Ecto neural progenitor cell (in vitro differentiated cells): Measurements from ENCODE around the gene FBXO38.

Experiments used
- DNase-seq: peaks from one replicate; pipeline ENCODE4 v3.0.0-alpha.2; 2018; ENCODE audit warnings: low spot score

FBXO38 gene

DNA sequence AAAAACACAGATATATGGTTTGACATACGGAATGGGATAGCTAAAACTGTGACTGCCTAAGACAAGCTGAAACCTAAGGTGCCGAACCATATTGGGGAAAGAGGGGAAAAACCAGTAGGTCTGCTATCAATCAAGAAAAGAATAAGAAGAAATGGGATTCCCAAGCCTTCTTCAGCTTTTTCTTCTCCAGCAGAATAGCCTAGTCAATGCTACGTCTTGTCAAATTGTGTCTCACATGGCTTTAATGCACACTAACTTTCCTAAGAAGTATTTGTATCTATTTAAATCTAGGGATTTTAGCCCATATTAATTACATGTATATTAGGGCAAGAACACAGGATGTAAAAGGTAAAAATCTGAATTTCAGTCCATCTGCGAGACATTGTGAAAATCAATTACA is 797 bp upstream of the FBXO38 start:
- no peak for DNase-seq

DNA sequence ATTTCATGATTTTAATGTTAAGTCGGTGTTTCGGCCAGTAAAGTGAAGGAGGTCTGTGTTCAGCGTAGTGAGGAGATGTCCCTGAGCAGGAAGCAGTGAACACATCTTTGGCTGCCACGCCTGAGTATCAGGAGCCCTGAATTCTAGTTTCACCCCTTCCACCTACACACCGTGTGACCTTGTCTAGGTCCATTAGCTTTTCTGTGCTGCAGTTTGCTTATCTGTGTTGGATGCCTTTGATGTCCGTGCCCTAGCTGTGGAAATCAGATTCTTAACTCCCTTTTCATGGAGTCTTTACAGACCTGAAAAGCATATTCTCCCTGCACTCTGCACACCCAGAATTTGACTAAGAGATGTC is 601 bp downstream of the FBXO38 start:
- DNase-seq: no peak

DNA sequence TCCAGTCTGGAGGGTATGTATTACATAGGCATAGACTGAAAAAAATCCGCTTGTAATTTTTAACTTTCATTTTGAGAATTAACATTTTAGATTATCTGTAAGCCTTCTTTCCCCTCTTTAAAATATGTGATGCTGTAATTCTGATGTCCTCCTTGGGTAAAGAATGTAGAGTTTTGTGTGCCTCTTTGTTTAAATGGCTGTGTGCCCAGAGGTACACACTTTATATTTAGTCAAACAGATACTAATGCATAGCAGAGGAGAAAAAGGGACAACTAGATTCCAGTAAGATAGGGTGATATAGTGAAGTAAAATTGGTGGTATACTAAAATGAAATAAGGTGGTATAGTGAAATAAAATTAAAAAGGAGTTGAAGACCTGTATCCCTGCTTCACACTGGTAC is 1.3 kb downstream of the FBXO38 start:
- no peak for DNase-seq

DNA sequence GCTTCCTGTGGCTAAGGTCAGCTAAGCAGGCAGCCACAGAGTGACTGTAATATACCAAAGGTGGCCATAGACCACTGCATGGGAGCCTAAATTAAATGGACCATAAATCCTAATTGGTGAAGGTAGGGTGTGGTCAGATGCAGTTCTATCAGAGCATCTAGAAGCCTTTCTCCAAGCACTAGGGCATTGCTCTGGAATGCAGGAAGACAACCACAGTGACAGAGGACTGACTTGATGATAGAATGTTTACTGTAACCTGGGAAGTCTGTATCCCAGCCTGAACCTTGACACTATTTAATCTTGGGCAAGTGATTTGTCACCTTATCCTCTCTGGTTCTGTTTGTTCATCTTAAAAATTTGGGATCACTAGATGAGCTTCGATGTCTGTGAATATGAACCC is 2.3 kb downstream of the FBXO38 start:
- no peak for DNase-seq

DNA sequence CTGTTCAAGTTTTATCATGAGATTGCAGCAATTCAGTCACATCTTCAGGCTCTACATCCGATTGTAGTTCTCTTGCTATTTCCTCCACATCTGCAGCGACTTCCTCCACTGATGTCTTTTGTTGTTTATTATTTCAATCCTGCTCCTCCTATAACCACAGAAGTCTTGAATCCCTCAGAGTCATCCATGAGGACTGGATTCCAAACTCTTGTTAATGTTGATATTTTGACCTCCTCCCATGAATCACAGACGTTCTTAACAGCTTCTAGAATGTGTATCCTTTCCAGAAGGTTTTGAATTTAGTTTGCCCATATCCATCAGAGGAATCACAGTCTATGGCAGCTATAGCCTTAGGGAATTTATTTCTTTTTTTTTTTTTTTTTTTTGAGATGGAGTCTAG is 3.6 kb downstream of the FBXO38 start:
- no peak for DNase-seq

DNA sequence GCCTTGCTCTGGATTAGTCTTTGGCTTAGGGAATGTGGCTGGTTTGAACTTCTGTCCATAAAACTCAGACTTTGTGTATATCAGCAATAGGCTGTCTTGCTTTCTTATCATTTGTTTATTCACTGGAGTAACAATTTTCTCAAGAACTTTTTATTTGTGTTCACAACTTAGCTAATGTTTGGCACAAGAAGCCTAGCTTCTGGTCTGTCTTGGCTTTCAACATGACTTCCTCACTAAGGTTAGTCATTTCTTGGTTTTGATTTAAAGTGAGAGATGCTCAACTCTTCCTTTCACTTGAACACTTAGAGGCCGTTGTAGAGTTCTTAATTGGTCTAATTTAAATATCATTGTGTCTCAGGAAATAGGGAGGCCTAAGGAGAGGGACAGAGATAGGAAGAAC is 4.9 kb downstream of the FBXO38 start:
- no peak for DNase-seq

DNA sequence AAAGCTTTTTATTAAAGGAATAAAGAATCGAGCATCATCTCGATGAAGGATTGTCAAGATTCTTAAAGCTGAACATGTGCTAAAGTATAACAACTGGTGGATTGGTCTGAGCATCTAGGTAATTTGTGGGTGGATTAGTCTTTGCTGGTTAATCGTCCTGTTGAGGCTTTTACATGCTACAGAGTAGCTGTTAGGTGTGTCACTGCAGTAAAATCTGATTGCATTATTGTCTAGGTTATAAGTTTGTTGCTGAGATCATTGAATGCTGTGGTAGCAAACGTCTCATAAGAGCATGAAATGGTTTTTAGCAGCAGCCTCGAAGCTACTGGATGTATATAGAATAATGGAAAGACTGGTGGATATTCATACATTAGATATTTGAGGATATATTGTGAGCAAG is 7.2 kb downstream of the FBXO38 start:
- no peak for DNase-seq

DNA sequence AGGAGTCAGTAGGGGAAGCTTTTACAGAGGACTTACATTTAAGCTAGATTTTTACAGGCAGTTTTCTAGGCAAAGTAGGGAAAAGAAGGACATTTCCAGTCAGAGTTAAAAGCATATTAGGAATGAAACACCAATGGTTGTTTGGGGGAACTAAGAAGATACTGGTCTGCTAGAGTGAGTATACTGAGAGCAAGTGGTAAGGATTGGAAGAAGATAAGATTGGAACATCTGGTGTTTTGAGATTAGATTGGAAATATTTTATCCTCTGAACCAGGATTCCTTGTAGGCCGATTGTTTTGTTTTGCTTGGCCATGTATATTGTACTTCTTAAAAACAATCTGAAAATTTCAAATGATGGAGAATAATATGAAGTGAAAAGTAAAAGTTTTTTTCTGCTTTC is 7.7 kb downstream of the FBXO38 start:
- DNase-seq: no peak

DNA sequence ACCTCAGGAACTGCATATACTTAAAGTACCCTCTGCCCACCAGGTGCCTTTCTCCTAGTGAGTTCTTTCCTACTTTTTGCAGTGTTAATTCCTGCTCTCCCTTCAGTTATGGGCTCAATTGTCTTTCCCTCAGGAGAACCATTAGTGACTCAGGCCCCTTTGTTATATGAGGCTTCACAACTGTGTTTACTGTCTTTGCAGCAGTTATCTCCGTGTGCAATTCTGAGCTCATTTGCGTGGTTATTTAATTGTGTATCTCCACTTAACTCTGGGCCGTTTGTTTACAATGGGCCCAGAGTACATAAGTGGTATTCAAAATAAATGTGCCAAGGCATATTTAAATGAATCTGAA is 9.6 kb downstream of the FBXO38 start:
- no peak for DNase-seq

DNA sequence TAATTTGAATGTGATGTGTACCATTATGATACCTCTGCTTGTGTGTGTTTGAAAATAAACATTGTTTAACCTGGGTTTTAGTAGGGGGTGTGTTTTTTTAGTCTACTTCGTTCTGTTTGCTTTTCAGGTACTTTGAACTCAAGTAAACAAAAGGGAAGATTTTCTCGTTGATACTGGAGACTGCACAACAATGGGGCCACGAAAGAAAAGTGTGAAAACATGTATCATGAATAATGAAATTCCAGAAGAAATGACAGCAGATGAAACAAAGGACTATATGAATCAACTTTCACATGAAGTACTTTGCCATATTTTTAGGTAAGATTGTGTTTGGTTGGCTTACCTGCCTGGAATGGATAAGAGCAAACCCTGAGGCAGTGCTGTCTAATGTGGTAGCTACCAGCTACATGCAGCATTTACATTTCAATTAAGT is 10.8 kb downstream of the FBXO38 start:
- no peak for DNase-seq

DNA sequence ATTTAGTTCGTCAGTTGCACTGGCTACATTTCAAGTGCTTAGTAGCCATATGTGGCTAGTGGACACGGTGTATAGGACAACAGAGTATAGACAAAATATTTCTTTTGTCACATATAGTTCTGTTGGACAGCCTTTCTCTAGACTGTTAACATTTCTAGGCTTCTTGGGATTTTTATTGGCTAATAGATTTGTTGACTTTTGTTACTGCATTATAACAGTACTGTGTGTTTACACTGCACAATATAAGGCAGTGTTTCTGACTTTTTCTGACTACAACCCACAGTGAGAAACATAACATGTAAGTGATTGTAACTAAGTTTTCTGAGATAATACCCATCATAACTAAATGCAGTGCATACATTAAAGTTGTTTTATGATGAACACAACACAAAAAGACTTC is 11.3 kb downstream of the FBXO38 start:
- no peak for DNase-seq

DNA sequence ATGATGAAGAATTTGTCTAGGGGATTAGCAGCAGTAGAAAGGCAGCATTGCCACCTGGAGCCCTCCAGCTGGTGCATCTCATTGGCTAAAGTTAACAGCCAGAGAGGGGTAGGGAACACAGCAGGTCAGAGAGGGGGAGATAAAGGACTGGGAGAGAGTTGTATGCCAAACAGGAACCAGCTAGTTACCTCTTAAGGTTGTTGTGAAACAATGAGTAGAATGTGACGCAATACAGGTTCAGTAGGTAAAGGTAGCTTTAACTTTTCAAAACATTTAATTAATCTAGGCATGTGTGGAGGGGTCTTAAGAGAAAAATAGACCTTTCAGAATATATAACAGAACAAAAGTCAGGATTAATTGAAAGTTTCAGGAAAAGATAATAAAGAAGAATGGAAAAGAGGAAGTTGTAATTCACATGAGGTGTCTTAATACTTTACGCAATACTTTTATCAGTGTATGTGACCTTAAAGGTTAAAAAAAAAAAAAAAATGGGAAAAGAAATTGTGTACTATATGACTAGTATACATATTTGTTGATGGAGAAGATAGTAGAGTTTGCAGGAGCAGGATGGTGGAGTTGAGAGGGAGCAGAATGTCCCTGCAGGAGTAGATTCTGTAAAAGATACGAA is 14.3 kb downstream of the FBXO38 start:
- no peak for DNase-seq

DNA sequence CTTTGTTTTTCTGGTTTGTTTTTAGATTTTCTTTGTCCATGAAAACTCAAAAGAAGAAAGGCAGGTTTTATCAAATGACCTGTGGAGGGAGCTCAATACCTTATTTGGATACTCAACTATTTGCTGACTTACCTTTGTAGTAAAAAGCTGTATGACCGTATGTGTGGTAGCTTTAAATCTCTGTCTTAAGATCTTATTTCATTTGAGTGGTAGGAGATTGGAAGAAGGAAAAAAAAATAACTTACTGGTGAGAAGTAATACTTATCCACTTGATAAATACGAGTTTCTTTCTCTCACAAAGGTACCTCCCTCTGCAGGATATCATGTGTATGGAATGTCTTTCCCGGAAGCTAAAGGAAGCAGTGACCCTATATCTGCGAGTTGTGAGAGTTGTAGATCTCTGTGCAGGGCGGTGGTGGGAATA is 15.0 kb downstream of the FBXO38 start:
- DNase-seq: no peak

DNA sequence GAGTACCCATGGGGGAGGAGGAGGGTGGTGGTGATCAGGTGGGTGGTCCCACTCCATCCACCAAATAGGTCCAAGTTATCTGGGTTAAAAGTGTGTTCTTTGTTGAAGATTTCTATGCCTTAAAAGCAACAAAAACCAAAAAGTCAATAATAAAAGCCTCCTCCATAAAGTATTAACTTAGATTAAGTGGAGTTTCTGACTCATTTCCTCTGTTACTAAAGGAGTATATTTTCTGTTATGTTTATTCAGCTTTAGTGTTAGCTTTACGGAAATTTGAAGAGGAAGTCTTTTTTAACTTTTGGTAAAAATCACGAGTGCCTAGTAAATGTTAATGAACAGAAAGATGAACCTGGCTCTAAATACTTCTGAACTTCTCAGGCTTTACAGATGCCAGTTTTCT is 17.8 kb downstream of the FBXO38 start:
- no peak for DNase-seq

DNA sequence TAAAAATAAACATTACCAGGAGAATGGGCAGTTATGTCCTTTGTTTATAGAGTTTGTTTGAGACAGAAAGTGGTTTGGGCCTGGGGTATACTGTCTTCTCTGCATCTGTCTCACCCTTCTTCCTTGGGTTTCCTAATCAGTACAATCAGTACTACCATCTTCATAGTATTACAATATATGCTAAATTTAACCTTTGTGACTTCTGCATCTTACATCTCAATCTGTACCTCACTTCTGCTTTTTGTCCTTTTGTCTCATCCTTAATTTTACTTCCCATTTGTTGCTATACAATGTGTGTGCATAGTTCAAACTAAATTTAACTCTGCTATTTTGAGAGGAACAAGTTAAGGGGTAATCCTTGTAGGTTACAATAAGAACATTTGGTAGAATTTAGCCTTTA is 19.6 kb downstream of the FBXO38 start:
- no peak for DNase-seq

DNA sequence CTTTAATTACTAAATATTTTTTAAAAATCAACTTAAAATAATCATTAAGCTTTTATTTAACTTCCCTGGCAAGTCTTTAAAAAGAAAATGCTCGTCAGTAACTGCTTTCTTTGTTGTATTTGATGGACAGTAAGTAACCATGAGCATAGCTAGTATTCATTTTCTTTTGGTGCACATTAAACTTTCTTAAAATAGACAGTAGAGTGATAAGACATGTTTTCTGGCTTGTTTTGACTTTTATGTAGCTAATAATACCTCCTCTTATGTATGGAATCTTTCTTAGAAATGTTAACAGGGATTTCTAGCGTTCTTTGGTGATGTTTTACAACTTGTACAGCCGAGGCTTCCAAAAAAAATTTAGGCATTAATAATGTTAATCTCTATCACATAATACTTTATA is 22.6 kb downstream of the FBXO38 start:
- DNase-seq: no peak

DNA sequence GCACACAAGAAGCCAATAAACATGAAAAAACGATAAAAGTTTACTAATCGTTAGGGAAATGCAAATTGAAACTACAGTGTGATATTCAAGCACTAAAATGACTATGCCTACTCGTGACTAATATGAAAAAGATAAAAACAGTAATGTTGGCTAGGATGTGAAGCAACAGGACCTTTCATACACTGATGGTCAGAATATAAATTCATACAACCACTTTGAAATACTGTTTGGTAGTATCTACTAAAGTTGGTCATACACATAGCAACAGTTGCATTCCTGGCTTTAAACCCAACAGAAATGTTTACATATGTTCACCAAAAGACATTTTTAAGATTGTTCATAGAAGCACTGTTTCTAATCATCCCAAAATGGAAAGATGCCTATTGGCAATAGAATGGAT is 24.3 kb downstream of the FBXO38 start:
- DNase-seq: no peak

DNA sequence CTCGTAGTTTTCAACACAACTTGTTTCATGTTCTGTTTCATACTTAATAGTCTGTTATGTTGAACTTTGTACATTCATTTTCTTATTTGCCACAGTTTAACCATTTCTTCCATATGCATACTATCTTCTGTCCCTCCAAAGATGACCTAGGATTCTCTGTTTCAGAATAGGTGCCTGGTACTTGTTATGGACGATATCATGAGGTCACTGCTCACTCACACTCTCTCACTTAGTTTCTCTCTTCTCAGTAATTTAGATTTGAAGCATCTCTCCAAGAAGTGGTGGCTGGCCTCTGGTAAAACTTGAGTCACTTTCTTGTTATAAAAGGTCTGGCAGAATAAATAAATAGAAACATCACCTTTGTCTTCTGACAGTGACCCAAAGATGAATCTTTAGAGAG is 28.4 kb downstream of the FBXO38 start:
- no peak for DNase-seq

DNA sequence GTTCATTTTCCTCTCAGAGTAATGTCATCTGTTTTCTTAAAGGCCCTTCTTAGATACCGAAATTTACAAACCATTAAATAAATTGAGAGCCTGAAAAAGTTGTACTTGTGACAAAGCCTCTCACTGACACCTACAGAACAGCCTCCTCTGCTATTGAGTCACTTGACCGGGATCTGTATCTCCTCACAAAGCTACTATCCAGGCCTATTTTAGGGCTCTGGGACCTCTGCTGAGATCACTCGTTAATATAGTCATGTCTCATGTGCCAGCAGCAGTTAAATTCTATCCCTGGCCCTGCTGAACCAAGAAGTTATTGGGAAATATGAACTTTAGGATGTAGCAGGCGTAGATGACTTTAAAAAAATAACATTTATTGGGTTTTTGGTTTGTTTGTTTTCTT is 31.1 kb downstream of the FBXO38 start:
- DNase-seq: no peak

DNA sequence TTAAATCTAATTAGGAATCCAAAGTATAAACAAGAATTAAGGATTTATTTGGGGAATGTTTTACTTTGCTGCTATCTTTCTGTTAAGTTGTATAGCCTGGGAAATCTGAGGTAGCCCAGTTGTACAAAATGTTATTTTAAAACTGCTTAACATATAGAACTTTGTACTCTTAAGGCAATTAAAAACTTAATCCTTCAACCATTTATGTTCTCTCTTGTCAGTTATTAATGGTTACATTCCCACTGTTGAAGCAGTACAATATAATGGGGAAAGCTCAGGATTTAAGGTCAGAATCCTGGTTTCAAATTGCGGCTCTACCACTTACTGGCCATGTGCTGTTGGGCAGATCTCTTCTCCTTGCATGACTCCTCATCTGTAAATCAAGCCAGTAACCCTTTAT is 32.7 kb downstream of the FBXO38 start:
- no peak for DNase-seq

DNA sequence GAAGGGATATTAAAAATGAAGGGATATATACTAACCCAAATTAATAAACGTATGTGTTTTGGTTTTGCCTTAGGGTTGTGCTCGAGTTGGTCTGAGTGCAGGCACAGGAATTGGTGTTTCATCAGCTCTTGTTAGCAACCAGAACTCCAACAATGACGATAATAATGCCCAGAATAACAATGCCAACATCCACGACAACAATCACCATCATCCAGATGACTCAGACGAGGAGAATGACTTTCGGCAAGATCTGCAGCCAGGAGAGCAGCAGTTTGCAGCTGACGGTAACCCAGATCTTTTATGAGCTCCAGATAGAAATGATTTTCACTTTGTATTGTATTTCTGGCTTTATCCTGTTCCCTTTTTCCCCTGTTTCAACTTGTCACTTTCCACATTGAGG is 33.2 kb downstream of the FBXO38 start:
- DNase-seq: no peak

DNA sequence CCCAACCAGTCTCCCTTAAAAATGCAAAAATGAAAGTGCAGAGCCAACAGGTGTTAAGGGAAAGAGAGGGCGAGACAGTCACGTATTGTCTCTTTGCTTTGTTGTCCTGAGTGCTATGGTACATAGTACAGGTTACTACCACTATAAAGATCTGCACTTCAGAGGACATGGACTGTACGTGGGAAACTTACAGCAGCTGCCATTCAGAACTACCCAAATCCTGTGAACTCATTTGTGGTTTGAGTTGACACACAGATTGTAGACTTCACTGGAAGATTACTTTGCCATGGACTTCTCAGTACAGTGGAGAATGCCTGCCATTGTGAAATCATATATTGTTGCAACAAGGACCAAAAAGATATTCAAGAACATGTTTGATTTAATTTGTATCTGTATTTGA is 34.8 kb downstream of the FBXO38 start:
- no peak for DNase-seq

DNA sequence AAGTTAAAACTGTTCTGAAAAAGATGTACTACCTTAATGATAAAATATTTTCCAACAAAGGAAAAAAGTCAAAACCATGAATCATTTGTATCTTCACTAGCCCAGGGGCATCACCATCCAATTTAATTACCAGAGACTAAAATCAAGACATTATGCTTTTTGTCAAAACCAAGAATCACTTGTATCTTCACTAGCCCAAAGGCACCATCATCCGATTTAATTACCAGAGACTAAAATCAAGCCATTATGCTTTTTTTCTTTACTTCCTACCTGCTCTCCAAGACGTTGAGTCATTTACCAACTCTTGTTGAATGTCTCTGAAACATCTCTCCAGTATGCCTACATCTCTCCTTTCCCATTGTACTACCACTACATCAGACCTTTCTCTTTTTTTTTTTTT is 37.9 kb downstream of the FBXO38 start:
- no peak for DNase-seq

DNA sequence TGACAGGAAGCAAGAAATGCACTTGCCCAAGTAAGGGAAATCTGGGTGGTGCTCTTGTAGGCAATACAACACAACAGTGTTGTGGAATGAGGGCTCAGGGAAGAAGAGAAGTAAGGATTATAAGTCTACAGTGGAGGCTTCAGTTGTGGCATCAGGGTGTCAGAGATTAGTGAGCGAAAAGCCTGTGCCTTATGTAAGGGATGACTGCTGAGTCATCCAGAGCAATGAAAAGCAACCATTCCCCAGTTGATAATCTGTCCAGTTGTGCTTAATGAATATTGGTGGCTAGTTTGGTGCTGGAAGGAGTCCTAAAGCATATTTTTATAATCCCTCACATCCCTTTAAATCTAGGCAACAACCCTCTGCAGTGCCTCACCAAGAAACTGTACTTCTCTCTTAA is 42.0 kb downstream of the FBXO38 start:
- no peak for DNase-seq

DNA sequence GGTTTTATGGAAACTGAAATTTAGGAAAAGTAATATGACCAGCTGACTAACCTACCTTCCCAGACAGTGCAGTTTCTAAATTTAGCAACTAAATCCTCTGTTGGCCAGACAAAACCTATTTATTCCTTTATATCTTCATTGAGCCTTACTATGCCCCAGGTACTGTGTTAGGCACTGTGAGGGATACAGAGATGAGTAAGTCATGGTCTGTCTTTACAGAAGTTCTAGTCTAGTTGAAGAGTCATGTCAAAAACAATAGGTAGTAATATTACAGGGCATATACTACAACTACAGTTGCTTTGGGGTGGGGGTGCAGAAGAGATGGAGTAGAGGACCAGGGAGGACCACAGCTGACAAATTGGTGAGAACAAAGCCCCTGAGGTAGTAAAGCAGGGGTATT is 42.8 kb downstream of the FBXO38 start:
- no peak for DNase-seq
